GM18868 (cell line): Measurements from ENCODE around the gene SPACA9.

Source experiments
- ATAC-seq: cut with Tn5 transposase; IDR thresholded peaks from one replicate; pipeline ENCODE4 v1.9.1; 2021; ENCODE audit warnings: mild to moderate bottlenecking, moderate library complexity; ENCODE audit not compliant: unreplicated experiment

SPACA9 gene

DNA sequence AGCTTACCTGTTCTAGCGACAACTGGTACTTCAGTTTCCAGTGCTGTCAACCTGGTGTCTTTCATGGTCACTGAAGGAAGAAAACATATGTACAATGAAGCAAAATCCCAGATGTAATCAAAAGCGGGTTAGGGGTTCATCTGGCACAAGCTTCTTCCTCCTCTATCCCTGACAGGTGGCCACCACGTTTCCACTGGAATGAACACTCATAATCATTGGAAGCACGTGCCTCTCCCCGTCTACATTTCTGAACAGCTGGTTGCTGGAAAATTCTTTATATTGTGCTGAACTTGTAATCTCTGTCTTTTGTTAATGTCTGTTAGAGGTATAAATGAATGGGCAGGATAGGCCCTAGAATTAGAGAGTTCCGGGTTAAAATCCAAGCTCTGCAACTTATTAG is 56.3 kb downstream of the SPACA9 start:
- ATAC-seq, result no peak

DNA sequence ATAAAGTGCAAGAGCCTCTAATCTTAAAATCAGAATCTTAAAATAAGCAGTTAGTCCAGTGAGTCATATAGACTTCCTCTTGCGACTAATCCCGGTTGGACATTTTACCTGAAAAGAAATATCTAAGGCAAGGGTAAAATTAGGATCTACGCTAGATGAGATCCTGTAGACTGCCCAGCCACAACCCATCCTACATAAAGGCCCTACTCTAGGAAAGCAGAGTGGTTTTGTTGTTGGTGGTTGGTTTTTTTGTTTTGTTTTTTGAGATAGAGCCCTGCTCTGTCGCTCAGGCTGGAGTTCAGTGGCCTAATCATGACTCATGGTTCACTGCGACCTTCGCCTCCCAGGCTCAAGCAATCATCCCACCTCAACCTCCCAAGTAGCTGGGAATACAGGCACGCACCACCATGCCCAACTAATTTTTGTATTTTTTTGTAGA is 58.8 kb downstream of the SPACA9 start:
- no peak for ATAC-seq

DNA sequence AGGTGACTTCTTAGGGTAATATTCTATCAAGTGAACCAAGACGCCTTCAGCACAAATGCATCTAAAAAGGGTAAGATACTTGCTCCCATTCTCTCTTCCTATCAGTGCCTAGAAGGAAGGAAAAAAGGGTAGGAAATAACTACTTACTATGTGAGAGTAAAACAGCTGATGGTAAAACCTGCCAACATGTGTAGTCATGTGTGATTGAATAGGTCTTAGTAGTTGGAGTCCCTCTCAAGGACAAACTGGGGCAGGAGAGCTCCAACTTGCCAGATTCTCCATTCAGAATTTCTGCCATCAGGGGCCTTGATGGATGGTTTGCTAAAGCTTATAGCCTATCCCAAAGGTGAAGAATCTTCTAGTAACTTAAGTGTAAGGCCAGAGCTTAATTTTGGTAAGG is 60.5 kb downstream of the SPACA9 start:
- no peak for ATAC-seq
